CD8-positive, alpha-beta memory T cell (primary cell): Measurements from ENCODE around the gene MAGEA4. TPM values are rescaled to one million over a fixed set of nuclear protein-coding genes. Genes with fewer than 3 reads are reported as not detected.
"Not testable (repeated sequence)": the region's sequence is repeated elsewhere in the genome, so short reads cannot be mapped to it uniquely, and the experiment has no call there.

Experiments
- CTCF ChIA-PET: fragments of 350-600 bp; sonication (Branson Sonifier 250); formaldehyde crosslinking; loops from one replicate; lab custom pipeline; 2021; ENCODE audit warnings: antibody characterized with exemption; lab: Charles Lee
- POLR2A ChIA-PET: fragments of 350-600 bp; sonication (Branson Sonifier 250); formaldehyde crosslinking; loops from one replicate; lab custom pipeline; 2021; ENCODE audit warnings: antibody characterized with exemption; lab: Charles Lee
- DNase-seq, 5 donors: peaks; one replicate each; pipeline versions ENCODE4 v3.0.0 to v3.0.0-alpha.2; 2020 to 2022; ENCODE audit warnings: mixed read lengths in 1 of 5
- H3K27ac ChIP-seq: one replicate; pipeline ENCODE4 v1.7.0; 2013; ENCODE audit warnings: low read depth, mild to moderate bottlenecking, low read length, moderate library complexity
- H3K27me3 ChIP-seq: 2 replicates; pipeline ENCODE4 v1.7.0; 2013; ENCODE audit warnings: low read length, mild to moderate bottlenecking; ENCODE audit not compliant: insufficient read depth, poor library complexity, severe bottlenecking
- H3K36me3 ChIP-seq: 2 replicates; pipeline ENCODE4 v1.7.0; 2013; ENCODE audit warnings: mild to moderate bottlenecking, low read length, moderate library complexity; ENCODE audit not compliant: insufficient read depth
- H3K4me1 ChIP-seq: 2 replicates; pipeline ENCODE4 v1.7.0; 2013; ENCODE audit warnings: mild to moderate bottlenecking, low read length, moderate library complexity; ENCODE audit not compliant: insufficient read depth
- H3K4me3 ChIP-seq: 2 replicates; pipeline ENCODE4 v1.7.0; 2013; ENCODE audit warnings: mild to moderate bottlenecking, low read length
- H3K9me3 ChIP-seq: 2 replicates; pipeline ENCODE4 v1.7.0; 2013; ENCODE audit warnings: mild to moderate bottlenecking, low read length
- H3K27ac Mint-ChIP-seq, 8 donors: one replicate each; pipeline ENCODE4 v1.8.0; 2020 to 2021; ENCODE audit warnings: mixed read lengths in 8 of 8, mild to moderate bottlenecking in 6 of 8, inconsistent platforms in 3 of 8, moderate library complexity in 3 of 8
- H3K27me3 Mint-ChIP-seq, 2 donors: one replicate each; pipeline ENCODE4 v1.8.0; 2020 to 2021; ENCODE audit warnings: mixed read lengths in 2 of 2, mild to moderate bottlenecking in 1 of 2, moderate library complexity in 1 of 2
- H3K36me3 Mint-ChIP-seq, 3 donors: one replicate each; pipeline ENCODE4 v1.8.0; 2020 to 2021; ENCODE audit warnings: mixed read lengths in 3 of 3, inconsistent platforms in 1 of 3, mild to moderate bottlenecking in 1 of 3
- H3K4me1 Mint-ChIP-seq, 3 donors: one replicate each; pipeline ENCODE4 v1.8.0; 2020 to 2021; ENCODE audit warnings: mixed read lengths in 3 of 3, inconsistent platforms in 1 of 3, mild to moderate bottlenecking in 1 of 3
- H3K4me3 Mint-ChIP-seq, 7 donors: one replicate each; pipeline ENCODE4 v1.8.0; 2020 to 2021; ENCODE audit warnings: mixed read lengths in 7 of 7, mild to moderate bottlenecking in 6 of 7, moderate library complexity in 4 of 7, inconsistent platforms in 2 of 7
- H3K9me3 Mint-ChIP-seq, 5 donors: one replicate each; pipeline ENCODE4 v1.8.0; 2020 to 2022; ENCODE audit warnings: mixed read lengths in 5 of 5, mild to moderate bottlenecking in 3 of 5, moderate library complexity in 2 of 5, inconsistent platforms in 1 of 5
- polyA plus RNA-seq: library from polyadenylated mRNA; unstranded; fragments of 300-500 nt; fragmentation: Illumina TruSeq; gene quantifications from one replicate; pipeline ENCODE4 v1.2.3, GENCODE V29; 2021
- total RNA-seq, 2 experiments: library from RNA; stranded (reverse); gene quantifications; one replicate each; pipeline ENCODE4 v1.2.3, GENCODE V29; 2021

MAGEA4 gene
- total and polyA plus RNA-seq, 3 experiments from 2014 or later = not detected

- no peaks in the 10 kb centered on the region for H3K27me3 Mint-ChIP-seq
- no peaks in the 10 kb centered on the region for H3K4me1 ChIP-seq
- H3K9me3 Mint-ChIP-seq = no peaks in the 10 kb centered on the region
- H3K4me3 Mint-ChIP-seq = no peak overlapping the region
- H3K4me3 ChIP-seq = no peak overlapping the region
- POLR2A ChIA-PET = no interaction called here
- CTCF ChIA-PET = no interaction called here
- H3K27ac ChIP-seq = no peak overlapping the region
- H3K36me3 ChIP-seq = no peaks in the 10 kb centered on the region
- no peak overlapping the region for H3K27ac Mint-ChIP-seq
- DNase-seq = no peak
- H3K4me1 Mint-ChIP-seq = no peaks in the 10 kb centered on the region
- H3K27me3 ChIP-seq = no peaks in the 10 kb centered on the region
- H3K9me3 ChIP-seq = no peaks in the 10 kb centered on the region
- H3K36me3 Mint-ChIP-seq = no peaks in the 10 kb centered on the region
Observed at GRCh38 chrX:151889421-151889820, 23.3 kb upstream of the MAGEA4 start.

DNA sequence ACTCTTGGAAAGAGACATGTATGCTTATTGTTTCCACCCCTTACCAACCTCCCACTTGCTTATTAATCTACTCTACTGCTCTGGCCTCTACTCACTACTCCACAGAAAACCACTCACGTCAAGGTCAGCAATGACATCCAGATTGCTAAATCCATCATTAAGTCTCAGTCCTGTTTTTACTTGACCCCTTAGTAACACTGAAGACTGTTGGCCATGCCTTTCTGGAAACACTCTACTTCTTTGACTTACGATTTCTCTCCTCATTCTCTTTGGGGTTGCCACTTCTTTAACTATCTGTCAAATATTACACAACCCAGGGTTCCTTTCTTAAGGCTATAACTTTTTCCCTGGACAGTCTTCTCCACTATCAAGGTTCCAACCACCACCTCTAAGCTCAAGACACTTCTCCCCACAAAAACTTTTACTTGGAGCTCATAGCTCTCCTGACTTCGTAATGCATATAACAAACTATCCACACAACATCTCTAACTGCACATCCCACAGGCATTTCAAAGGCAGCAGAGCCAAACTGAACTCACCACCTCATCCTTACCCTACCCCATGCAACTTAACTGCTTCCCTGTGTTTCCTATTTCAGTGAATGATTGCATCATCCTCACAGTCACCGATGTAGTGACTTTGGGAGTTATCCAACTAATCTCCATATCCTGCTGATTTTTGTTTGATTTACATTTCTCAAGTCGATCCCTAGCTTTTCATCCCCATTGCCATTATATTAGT lies 15.8 kb upstream of the MAGEA4 start:
- Histone ChIP-seq H3K27me3 (no peaks in the 10 kb centered on the region), H3K4me1 (no peaks in the 10 kb centered on the region), H3K4me3 (no peak overlapping the region), H3K9me3 (no peaks in the 10 kb centered on the region), H3K27ac (no peak overlapping the region), H3K36me3 (no peaks in the 10 kb centered on the region)
- Mint-ChIP-seq H3K4me3 (no peak overlapping the region), H3K36me3 (no peaks in the 10 kb centered on the region), H3K27ac (no peak overlapping the region), H3K4me1 (no peaks in the 10 kb centered on the region), H3K27me3 (no peaks in the 10 kb centered on the region), H3K9me3 (peaks cover 0 to 4% (median 0%) of the 10 kb centered on the region in 5 donors)
- CTCF ChIA-PET = no interaction called here
- POLR2A ChIA-PET = no interaction called here
- no peak for DNase-seq

DNA sequence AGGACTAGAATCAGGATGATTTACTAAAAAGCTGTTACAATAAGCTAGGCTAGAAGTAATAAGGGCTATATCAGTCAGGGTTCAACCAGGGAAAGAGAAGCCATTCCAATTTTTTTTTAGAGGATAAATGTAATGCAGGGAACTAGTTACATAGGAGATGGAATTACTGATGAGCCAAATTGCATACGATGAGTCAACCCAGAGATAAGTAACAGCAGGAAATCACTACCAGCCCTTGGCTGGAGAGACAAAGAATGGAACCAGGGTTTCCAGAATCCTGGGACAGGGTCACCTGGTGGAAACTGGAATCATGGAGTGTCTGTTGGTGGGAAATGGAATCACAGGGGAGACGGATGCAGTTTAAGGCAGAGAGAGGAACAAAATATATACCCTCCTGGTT lies 13.1 kb upstream of the MAGEA4 start:
- no peaks in the 10 kb centered on the region for H3K27me3 Mint-ChIP-seq
- H3K9me3 Mint-ChIP-seq = peaks cover 0 to 4% (median 0%) of the 10 kb centered on the region in 5 donors

DNA sequence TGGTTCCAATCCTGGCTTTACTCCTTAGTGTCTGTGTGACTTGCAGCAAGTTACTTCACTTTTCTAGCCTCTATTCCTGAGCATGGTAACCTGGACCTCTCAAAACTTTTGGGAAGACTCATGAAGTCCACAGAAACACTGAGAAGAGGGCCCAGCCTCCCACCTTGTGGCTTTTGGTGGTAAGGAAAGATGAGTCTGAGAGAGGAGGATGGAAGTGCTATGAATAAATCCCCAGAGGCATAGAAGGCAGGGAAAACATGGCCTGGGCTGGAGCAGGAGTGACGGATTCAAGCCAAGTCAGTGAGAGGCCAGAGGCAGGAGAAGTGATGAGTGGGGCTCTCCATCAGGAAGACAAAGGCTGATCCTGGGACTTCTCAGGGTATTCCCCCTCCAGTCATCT lies 10.9 kb upstream of the MAGEA4 start:
- Histone ChIP-seq H3K27me3 (no peaks in the 10 kb centered on the region), H3K4me1 (no peaks in the 10 kb centered on the region), H3K27ac (no peak overlapping the region), H3K9me3 (no peaks in the 10 kb centered on the region), H3K36me3 (no peaks in the 10 kb centered on the region), H3K4me3 (no peak overlapping the region)
- Mint-ChIP-seq H3K9me3 (peaks cover 0 to 4% (median 0%) of the 10 kb centered on the region in 5 donors), H3K27ac (no peak overlapping the region), H3K27me3 (no peaks in the 10 kb centered on the region), H3K4me3 (no peak overlapping the region), H3K36me3 (no peaks in the 10 kb centered on the region), H3K4me1 (no peaks in the 10 kb centered on the region)
- ChIA-PET CTCF (no interaction called here), POLR2A (no interaction called here)
- DNase-seq = no peak

More for the DNA sequence above, 13.1 kb upstream of the MAGEA4 start:
- CTCF ChIA-PET = no interaction called here
- Histone ChIP-seq H3K9me3 (no peaks in the 10 kb centered on the region), H3K4me1 (no peaks in the 10 kb centered on the region), H3K4me3 (no peak overlapping the region), H3K36me3 (no peaks in the 10 kb centered on the region), H3K27me3 (no peaks in the 10 kb centered on the region), H3K27ac (no peak overlapping the region)
- no peak overlapping the region for H3K4me3 Mint-ChIP-seq
- no peaks in the 10 kb centered on the region for H3K4me1 Mint-ChIP-seq
- no peaks in the 10 kb centered on the region for H3K36me3 Mint-ChIP-seq
- H3K27ac Mint-ChIP-seq = no peak overlapping the region
- POLR2A ChIA-PET = no interaction called here
- DNase-seq = no peak

DNA sequence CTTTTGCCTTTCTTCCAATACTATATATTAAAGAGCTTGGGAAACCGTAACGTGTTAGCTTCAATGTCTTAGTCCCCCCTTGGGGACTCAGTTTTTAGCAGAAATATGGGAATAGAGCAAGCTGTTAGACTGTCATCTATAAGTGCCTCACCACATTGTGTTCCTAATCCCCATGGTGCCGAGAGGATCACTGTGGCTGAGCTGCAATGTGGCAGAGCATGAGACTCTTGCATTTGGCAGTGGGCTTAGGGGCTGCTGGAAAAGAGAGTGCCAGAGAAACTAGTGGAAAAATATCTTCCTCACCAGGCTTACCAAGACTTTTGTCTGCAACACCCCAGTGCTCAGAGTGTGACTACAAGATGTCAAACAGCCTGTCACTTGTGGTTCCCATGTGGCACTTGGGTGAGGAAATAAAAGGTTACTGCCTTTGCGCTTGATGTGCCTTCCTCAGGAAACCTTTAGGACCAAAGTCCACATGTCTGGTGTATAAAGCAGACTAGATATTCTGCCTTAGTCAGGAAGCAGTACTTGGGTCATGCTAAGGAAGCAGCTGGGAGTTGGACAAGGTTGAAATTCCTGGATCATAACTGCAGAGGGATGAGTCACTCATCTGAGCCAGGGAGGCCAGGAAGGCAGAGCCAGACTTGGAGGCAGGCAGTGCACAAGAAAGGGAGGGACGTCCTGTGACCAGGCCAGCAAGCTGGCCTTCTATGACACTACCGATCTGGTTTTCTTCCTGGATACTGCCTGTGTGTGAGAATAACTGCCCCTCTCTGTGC lies 9.7 kb upstream of the MAGEA4 start:
- Histone ChIP-seq H3K27ac (no peak overlapping the region), H3K4me1 (no peaks in the 10 kb centered on the region), H3K27me3 (no peaks in the 10 kb centered on the region), H3K4me3 (no peak overlapping the region), H3K9me3 (no peaks in the 10 kb centered on the region), H3K36me3 (no peaks in the 10 kb centered on the region)
- H3K36me3 Mint-ChIP-seq = no peaks in the 10 kb centered on the region
- peaks cover 0 to 6% (median 0%) of the 10 kb centered on the region in 5 donors for H3K9me3 Mint-ChIP-seq
- DNase-seq = no peak
- H3K4me1 Mint-ChIP-seq = no peaks in the 10 kb centered on the region
- ChIA-PET CTCF (no interaction called here), POLR2A (no interaction called here)
- no peak overlapping the region for H3K27ac Mint-ChIP-seq
- peaks cover 0 to 2% of the 10 kb centered on the region in 2 donors for H3K27me3 Mint-ChIP-seq
- no peak overlapping the region for H3K4me3 Mint-ChIP-seq

- no peaks in the 10 kb centered on the region for H3K4me1 ChIP-seq
- H3K4me3 Mint-ChIP-seq = no peak overlapping the region
- ChIA-PET POLR2A (no interaction called here), CTCF (no interaction called here)
- no peaks in the 10 kb centered on the region for H3K9me3 ChIP-seq
- no peaks in the 10 kb centered on the region for H3K36me3 ChIP-seq
- H3K9me3 Mint-ChIP-seq = peaks cover 0 to 6% (median 0%) of the 10 kb centered on the region in 5 donors
- H3K27ac Mint-ChIP-seq = no peak overlapping the region
- H3K4me1 Mint-ChIP-seq = no peaks in the 10 kb centered on the region
- peaks cover 0 to 2% of the 10 kb centered on the region in 2 donors for H3K27me3 Mint-ChIP-seq
- H3K27me3 ChIP-seq = no peaks in the 10 kb centered on the region
- no peak overlapping the region for H3K27ac ChIP-seq
- no peak overlapping the region for H3K4me3 ChIP-seq
- no peak for DNase-seq
- H3K36me3 Mint-ChIP-seq = no peaks in the 10 kb centered on the region
Observed at GRCh38 chrX:151904989-151905388, 7.7 kb upstream of the MAGEA4 start.

DNA sequence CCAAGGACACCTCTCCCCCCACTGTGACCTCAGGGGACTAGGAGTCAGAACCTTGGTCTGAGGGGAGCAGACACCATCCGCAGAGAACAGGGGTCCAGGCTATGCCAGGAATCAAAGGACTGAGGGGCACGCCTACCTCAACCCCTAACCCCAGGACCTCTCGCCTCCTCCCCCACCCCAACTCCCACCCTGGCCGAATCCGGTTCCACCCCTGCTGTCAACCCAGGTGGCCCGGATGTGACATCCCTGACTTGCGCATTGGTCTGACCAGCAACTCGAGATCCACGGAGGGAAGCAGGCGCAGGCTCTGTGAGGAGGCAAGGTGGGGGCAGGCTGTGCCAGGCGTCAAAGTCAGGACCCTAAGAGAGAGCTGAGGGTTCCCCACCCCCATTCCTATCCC lies 468 bp upstream of the MAGEA4 start:
- Histone ChIP-seq H3K27ac (no peak overlapping the region), H3K36me3 (no peaks in the 10 kb centered on the region), H3K4me1 (no peaks in the 10 kb centered on the region), H3K9me3 (no peaks in the 10 kb centered on the region), H3K27me3 (no peaks in the 10 kb centered on the region), H3K4me3 (no peak overlapping the region)
- Mint-ChIP-seq H3K9me3 (peaks cover 0 to 1% (median 0%) of the 10 kb centered on the region in 5 donors), H3K4me3 (no peak overlapping the region), H3K27me3 (peaks cover 0 to 2% of the 10 kb centered on the region in 2 donors), H3K4me1 (no peaks in the 10 kb centered on the region), H3K27ac (no peak overlapping the region), H3K36me3 (no peaks in the 10 kb centered on the region)
- ChIA-PET POLR2A (no interaction called here), CTCF (no interaction called here)
- DNase-seq = no peak

GRCh38 chrX:151918736-151919135 lies 6.0 kb downstream of the MAGEA4 start:
- H3K9me3 Mint-ChIP-seq, H3K4me1 ChIP-seq, H3K4me3 ChIP-seq, H3K27me3 Mint-ChIP-seq, H3K27me3 ChIP-seq, H3K9me3 ChIP-seq, DNase-seq, H3K27ac ChIP-seq, H3K4me3 Mint-ChIP-seq, H3K36me3 ChIP-seq, H3K4me1 Mint-ChIP-seq, H3K36me3 Mint-ChIP-seq, POLR2A ChIA-PET, H3K27ac Mint-ChIP-seq, CTCF ChIA-PET: not testable (repeated sequence)
